Endothelial cell of umbilical vein (primary cell): Measurements from ENCODE around the gene AFDN. TPM values are rescaled to one million over a fixed set of nuclear protein-coding genes. Genes with fewer than 3 reads are reported as not detected.

Experiments
- BruUV-seq: library from RNA; stranded (reverse); fragments of 400-500 nt; replicated peaks from 2 replicates; lab custom pipeline; 2021; lab: Mats Ljungman, UMichigan
- CTCF ChIA-PET: fragments of 300-600, 350-600 bp; sonication (Branson Sonifier 250); formaldehyde crosslinking; loops from one replicate; lab custom pipeline; 2021; ENCODE audit warnings: antibody characterized with exemption, inconsistent platforms; lab: Charles Lee
- POLR2A ChIA-PET: fragments of 300-600, 350-600 bp; sonication (Branson Sonifier 250); formaldehyde crosslinking; loops from one replicate; lab custom pipeline; 2021; ENCODE audit warnings: antibody characterized with exemption, inconsistent platforms; lab: Charles Lee
- DNase-seq: peaks from one replicate; pipeline ENCODE4 v3.0.0-alpha.2; 2011; ENCODE audit warnings: low read depth, low spot score
- FAIRE-seq: peaks from 2 replicates; lab custom pipeline; 2011; peaks lifted over from hg19 to GRCh38; lab: Jason Lieb, UNC
- H2AFZ ChIP-seq: 2 replicates; pipeline ENCODE4 v1.6.0; 2012; ENCODE audit warnings: low read depth, low read length, control low read depth, inconsistent platforms
- H3K27ac ChIP-seq: 2 replicates; pipeline ENCODE4 v1.5.1; 2011; ENCODE audit warnings: low read depth, mild to moderate bottlenecking, control low read depth, low read length, moderate library complexity; ENCODE audit not compliant: insufficient read depth
- H3K27me3 ChIP-seq, 2 experiments: 2 replicates each; pipeline versions ENCODE4 v1.6.0 to v1.6.1; 2011; ENCODE audit warnings: low read length in 2 of 2, mixed read lengths in 1 of 2; ENCODE audit not compliant: control insufficient read depth in 2 of 2, insufficient read depth in 2 of 2
- H3K36me3 ChIP-seq, 2 experiments: 2 replicates in 1 of 2; 3 replicates in 1 of 2; pipeline ENCODE4 v1.5.1; 2011; ENCODE audit warnings: low read length in 2 of 2, mild to moderate bottlenecking in 1 of 2, moderate library complexity in 1 of 2; ENCODE audit not compliant: control insufficient read depth in 2 of 2, insufficient read depth in 2 of 2; ENCODE audit errors: extremely low read depth in 1 of 2
- H3K4me1 ChIP-seq: 3 replicates; pipeline ENCODE4 v1.5.1; 2011; ENCODE audit warnings: mild to moderate bottlenecking, low read length; ENCODE audit not compliant: control insufficient read depth, insufficient read depth; ENCODE audit errors: extremely low read depth
- H3K4me2 ChIP-seq: 2 replicates; pipeline ENCODE4 v1.6.1; 2011; ENCODE audit warnings: low read length, control low read depth, mixed read lengths; ENCODE audit not compliant: insufficient read depth
- H3K4me3 ChIP-seq, 3 experiments: fragments of 200-600 bp in 1 of 3; sonication (generic), shearing (Covaris generic) in 1 of 3; replicated peaks in 1 of 3; 2 replicates each; pipeline ENCODE4 v1.5.1; 2011 to 2016; ENCODE audit warnings: control low read depth in 3 of 3, low read length in 3 of 3, mild to moderate bottlenecking in 2 of 3, inconsistent platforms in 1 of 3, low read depth in 1 of 3, moderate library complexity in 1 of 3; ENCODE audit not compliant: insufficient read depth in 1 of 3
- H3K79me2 ChIP-seq: 2 replicates; pipeline ENCODE4 v1.6.0; 2012; ENCODE audit warnings: low read length, inconsistent platforms; ENCODE audit not compliant: control insufficient read depth, insufficient read depth
- H3K9ac ChIP-seq: replicated peaks from 2 replicates; pipeline ENCODE3; 2011; ENCODE audit warnings: low read length, control low read depth; ENCODE audit not compliant: insufficient read depth; ENCODE audit errors: extremely low read depth
- H3K9me1 ChIP-seq: replicated peaks from 3 replicates; pipeline ENCODE4 v1.6.0; 2011; ENCODE audit warnings: mild to moderate bottlenecking, low read length; ENCODE audit not compliant: control insufficient read depth, insufficient read depth; ENCODE audit errors: extremely low read depth
- H3K9me3 ChIP-seq: replicated peaks from 2 replicates; pipeline ENCODE4 v1.5.1; 2012; ENCODE audit warnings: low read length, inconsistent platforms; ENCODE audit not compliant: control insufficient read depth, insufficient read depth
- H4K20me1 ChIP-seq: replicated peaks from 2 replicates; pipeline ENCODE3; 2011; ENCODE audit warnings: mild to moderate bottlenecking, low read length; ENCODE audit not compliant: control insufficient read depth, insufficient read depth; ENCODE audit errors: extremely low read depth
- EZH2 ChIP-seq: IDR thresholded peaks from 2 replicates; pipeline ENCODE4 v1.6.1; 2012; ENCODE audit warnings: borderline replicate concordance, low read depth, mild to moderate bottlenecking, moderate library complexity, low read length, inconsistent platforms; ENCODE audit not compliant: severe bottlenecking
- FOS ChIP-seq: IDR thresholded peaks from 2 replicates; pipeline ENCODE4 v1.6.1; 2011; ENCODE audit warnings: mild to moderate bottlenecking, low read length, moderate library complexity, borderline replicate concordance; ENCODE audit not compliant: insufficient read depth
- GATA2 ChIP-seq: IDR thresholded peaks from 2 replicates; pipeline ENCODE4 v1.7.0; 2011; ENCODE audit warnings: low read depth, mild to moderate bottlenecking, moderate library complexity, mixed read lengths, low read length; ENCODE audit not compliant: insufficient read length, insufficient read depth
- JUN ChIP-seq: IDR thresholded peaks from 2 replicates; pipeline ENCODE4 v1.6.1; 2011; ENCODE audit warnings: borderline replicate concordance, low read depth; ENCODE audit not compliant: insufficient read length, insufficient read depth
- MAX ChIP-seq: IDR thresholded peaks from 2 replicates; pipeline ENCODE4 v1.6.1; 2011; ENCODE audit not compliant: insufficient read depth, insufficient read length
- MYC ChIP-seq: IDR thresholded peaks from one replicate; pipeline ENCODE4 v1.6.1; 2011; ENCODE audit warnings: mild to moderate bottlenecking, low read depth, low read length
- POLR2A ChIP-seq: IDR thresholded peaks from 2 replicates; pipeline ENCODE4 v1.6.1; 2012; ENCODE audit warnings: low read depth, mild to moderate bottlenecking, control low read depth, low read length
- POLR2AphosphoS5 ChIP-seq: IDR thresholded peaks from 2 replicates; pipeline ENCODE4 v1.6.1; 2012; ENCODE audit warnings: low read depth, mild to moderate bottlenecking, control low read depth, low read length, moderate library complexity; ENCODE audit not compliant: insufficient read depth
- dilution Hi-C: fragments of 300-500 bp; cut with MboI; formaldehyde crosslinking; loops from one replicate; pipeline ENCODE4 v1.15.0; 2019; ENCODE audit warnings: low sequenced_read_pairs; ENCODE audit not compliant: extremely low pct_ligation_motif_present
- intact Hi-C: fragments of 100-400 bp; cut with micrococcal nuclease; formaldehyde crosslinking; loops from one replicate; pipeline ENCODE4 v1.10.0; 2022
- polyA plus RNA-seq, 4 experiments: library from polyadenylated mRNA; depleted of rRNA in 3 of 4; stranded (reverse) in 3 of 4; unstranded in 1 of 4; fragments of >200 nt; gene quantifications; 2 replicates each; pipeline versions ENCODE4 v1.2.1 to v1.2.3, GENCODE V29; 2011 to 2012; ENCODE audit warnings: missing spikeins in 1 of 4
- total RNA-seq: library from RNA; stranded (reverse); gene quantifications from 2 replicates; pipeline ENCODE4 v1.2.3, GENCODE V29; 2021
- TF ChIP-seq, protein P1 (sequence below), 2 donors: IDR thresholded peaks; 1 replicate in 1 of 2; 2 replicates in 1 of 2; pipeline ENCODE4 v1.5.1; 2011; ENCODE audit warnings: low read length in 2 of 2, mild to moderate bottlenecking in 2 of 2, moderate library complexity in 2 of 2, control low read depth in 1 of 2, inconsistent platforms in 1 of 2, low read depth in 1 of 2; ENCODE audit not compliant: insufficient read depth in 1 of 2; ENCODE audit errors: extremely low read depth in 1 of 2

AFDN gene
- total and polyA plus RNA-seq, 2 donors (not counting 3 experiments of a cell fraction or from before 2014, with no cell fraction given), result 31.0 to 134 TPM

DNA sequence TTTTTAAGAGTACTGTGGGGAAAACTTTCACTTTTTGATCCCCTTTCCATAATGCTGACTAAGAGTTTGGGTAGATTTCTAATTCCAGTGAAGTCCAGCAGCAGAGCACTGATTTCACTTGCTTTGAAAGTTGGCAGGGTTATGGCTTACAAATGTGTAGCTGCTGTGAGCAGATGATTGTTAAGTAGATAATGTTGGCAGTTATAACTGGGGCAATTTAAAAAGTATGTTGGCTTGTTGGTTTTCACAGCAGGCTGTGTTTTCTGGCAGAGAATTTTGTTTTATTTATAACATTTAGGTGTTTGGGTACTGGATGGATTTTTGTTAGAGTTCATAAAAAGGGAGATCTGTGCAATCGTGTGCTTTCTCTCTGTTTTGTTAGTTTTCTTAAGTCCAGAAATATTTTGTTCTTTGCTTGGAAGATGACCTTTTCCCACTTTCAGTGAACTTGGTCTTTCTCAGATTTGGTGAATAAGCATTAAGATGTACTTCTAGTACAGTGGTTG, 31.4 kb downstream of the AFDN start:
- BruUV-seq, result no TSS peak
- ChIA-PET CTCF (no interaction called here), POLR2A (no interaction called here)
- Histone ChIP-seq H3K9me1 (no peaks in the 10 kb centered on the region), H3K9ac (no peak overlapping the region), H3K27me3 (no peaks in the 10 kb centered on the region), H4K20me1 (peaks cover 2% of the 10 kb centered on the region), H3K9me3 (no peaks in the 10 kb centered on the region), H3K27ac (no peak overlapping the region), H3K79me2 (peaks cover 66% of the 10 kb centered on the region), H2AFZ (no peak overlapping the region), H3K4me1 (peaks cover 23% of the 10 kb centered on the region), H3K36me3 (no peaks in the 10 kb centered on the region), H3K4me3 (no peak overlapping the region), H3K4me2 (no peak overlapping the region)
- DNase-seq (peak; percentile 36), FAIRE-seq (no peak)
- intact Hi-C loops (no loop called here), dilution Hi-C loops (no loop called here)
- no peak for TF ChIP-seq JUN
- TF ChIP-seq, protein P1, sequence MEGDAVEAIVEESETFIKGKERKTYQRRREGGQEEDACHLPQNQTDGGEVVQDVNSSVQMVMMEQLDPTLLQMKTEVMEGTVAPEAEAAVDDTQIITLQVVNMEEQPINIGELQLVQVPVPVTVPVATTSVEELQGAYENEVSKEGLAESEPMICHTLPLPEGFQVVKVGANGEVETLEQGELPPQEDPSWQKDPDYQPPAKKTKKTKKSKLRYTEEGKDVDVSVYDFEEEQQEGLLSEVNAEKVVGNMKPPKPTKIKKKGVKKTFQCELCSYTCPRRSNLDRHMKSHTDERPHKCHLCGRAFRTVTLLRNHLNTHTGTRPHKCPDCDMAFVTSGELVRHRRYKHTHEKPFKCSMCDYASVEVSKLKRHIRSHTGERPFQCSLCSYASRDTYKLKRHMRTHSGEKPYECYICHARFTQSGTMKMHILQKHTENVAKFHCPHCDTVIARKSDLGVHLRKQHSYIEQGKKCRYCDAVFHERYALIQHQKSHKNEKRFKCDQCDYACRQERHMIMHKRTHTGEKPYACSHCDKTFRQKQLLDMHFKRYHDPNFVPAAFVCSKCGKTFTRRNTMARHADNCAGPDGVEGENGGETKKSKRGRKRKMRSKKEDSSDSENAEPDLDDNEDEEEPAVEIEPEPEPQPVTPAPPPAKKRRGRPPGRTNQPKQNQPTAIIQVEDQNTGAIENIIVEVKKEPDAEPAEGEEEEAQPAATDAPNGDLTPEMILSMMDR (IDR thresholded peaks at IDR 0.05; ENCODE audit: extremely low read depth in 1 of 2, insufficient read depth in 1 of 2, low read depth in 1 of 2, low read length in 2 of 2), result no peak
- TF ChIP-seq EZH2, result no peak
- TF ChIP-seq POLR2AphosphoS5, result no peak
- TF ChIP-seq GATA2, result no peak
- TF ChIP-seq POLR2A, result no peak
- no peak for TF ChIP-seq MYC
- TF ChIP-seq FOS, result no peak
- TF ChIP-seq MAX, result no peak
